ENCODE measurements around the gene CLDN3.
A peak's percentile ranks its signal among the peaks of the same experiment; 100 is the strongest.
"Not testable (repeated sequence)": the region's sequence is repeated elsewhere in the genome, so short reads cannot be mapped to it uniquely, and the experiment has no call there.

The CLDN3 gene, protein sequence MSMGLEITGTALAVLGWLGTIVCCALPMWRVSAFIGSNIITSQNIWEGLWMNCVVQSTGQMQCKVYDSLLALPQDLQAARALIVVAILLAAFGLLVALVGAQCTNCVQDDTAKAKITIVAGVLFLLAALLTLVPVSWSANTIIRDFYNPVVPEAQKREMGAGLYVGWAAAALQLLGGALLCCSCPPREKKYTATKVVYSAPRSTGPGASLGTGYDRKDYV

DNA sequence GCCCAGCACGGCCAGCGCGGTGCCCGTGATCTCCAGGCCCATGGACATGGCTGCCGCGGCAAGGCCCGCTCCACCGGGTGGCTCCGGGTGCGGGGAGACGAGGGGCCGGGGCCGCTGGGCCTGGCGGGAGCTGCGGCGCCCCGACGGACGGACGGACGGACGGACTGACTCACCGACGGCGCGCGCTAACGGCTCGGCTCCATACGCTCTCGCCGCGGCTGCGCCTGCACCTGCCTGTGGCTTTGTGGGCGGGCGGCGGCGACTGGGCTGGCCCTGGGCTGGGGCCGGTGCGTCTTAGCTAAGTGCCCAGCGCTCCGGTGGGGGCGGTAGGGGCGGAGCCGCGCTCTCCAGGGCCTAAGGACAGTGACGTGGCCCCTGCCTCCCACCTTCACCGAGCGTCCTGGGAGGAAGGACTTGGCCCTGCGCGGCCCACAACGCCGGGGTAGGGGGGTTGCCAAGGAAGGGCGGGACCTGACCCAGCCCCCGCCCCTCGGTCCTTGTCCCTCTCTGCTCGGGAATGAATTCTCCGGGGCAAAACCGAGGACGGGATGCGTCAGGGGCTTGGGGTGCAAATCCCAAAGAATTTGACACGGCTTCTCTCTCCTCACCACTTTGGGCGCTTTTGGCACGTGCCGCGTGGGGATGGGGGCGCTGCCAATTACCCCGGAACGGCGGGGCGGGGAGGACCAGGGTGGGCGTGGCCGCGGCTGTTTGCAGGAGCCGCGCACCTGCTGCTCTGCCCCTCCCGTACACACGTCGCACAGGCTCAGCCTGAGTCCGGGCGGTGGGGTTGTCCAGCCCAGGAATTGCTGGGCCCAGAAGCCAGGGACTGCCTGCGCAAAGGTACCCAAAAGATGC lies at the start of gene CLDN3:
Gene CLDN3 (minus strand): TSS at position 269 of the 858 bp plus-strand sequence. CDS start 221 bp downstream, at position 48.
- peak in 2 of 14 donors; percentile 12 to 78 for DNase-seq

- no peak for DNase-seq
Observed at GRCh38 chr7:73817121-73817520, 47.1 kb upstream of the CLDN3 start.

- DNase-seq: no peak
Observed at GRCh38 chr7:73815436-73815835, 45.4 kb upstream of the CLDN3 start.

GRCh38 chr7:73812996-73813395 lies 42.9 kb upstream of the CLDN3 start:
- DNase-seq: no peak

- DNase-seq: peak in 4 of 14 donors; percentile 3 to 15 (median 4)
Observed at GRCh38 chr7:73811760-73812168, 41.7 kb upstream of the CLDN3 start.

DNA sequence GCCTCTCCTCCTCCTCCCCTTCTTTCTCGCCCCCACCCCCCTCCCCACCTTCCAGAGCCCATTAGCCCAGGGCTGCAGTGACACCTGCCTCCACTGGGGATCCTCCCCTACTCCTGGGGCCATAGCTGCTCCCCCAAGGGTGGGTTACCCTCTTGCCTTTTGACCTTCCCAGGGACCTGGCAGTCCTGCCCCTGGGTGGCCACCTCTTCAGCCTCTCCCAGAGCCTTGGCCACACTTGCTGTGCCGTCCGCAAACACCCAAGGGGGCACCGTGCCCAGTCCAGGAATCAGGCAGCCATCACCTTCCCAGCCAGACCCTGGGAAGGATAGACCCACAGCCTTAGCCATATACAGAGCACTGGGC lies 40.9 kb upstream of the CLDN3 start:
- DNase-seq: no peak

DNA sequence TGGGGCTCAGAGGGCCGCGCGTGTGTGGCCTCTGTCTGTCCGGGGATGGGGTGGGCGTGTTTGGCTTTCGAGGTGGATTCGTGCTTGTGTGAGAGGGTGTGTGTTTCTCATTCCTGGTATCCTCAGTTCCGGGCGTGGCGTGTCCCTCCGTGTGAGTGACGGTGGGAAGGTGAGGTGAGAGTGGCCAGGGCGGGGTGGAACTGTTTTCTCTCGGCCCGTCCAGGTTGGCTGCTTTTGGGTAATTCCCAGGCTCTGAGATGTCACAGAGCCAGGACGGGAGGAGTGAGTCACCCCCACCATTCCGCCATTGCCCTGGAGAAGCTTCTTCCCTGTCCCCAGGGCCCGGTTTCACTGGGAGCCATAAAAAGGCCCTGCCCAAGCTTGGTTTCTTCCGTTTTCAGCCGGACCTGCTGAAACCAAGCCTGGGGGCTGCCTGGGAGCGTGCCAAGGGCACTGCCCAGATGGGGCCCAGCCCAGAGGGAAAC lies 39.4 kb upstream of the CLDN3 start:
- no peak for DNase-seq

- no peak for DNase-seq
Observed at GRCh38 chr7:73802459-73802858, 32.4 kb upstream of the CLDN3 start.

GRCh38 chr7:73801577-73801976 lies 31.5 kb upstream of the CLDN3 start:
- no peak for DNase-seq

DNA sequence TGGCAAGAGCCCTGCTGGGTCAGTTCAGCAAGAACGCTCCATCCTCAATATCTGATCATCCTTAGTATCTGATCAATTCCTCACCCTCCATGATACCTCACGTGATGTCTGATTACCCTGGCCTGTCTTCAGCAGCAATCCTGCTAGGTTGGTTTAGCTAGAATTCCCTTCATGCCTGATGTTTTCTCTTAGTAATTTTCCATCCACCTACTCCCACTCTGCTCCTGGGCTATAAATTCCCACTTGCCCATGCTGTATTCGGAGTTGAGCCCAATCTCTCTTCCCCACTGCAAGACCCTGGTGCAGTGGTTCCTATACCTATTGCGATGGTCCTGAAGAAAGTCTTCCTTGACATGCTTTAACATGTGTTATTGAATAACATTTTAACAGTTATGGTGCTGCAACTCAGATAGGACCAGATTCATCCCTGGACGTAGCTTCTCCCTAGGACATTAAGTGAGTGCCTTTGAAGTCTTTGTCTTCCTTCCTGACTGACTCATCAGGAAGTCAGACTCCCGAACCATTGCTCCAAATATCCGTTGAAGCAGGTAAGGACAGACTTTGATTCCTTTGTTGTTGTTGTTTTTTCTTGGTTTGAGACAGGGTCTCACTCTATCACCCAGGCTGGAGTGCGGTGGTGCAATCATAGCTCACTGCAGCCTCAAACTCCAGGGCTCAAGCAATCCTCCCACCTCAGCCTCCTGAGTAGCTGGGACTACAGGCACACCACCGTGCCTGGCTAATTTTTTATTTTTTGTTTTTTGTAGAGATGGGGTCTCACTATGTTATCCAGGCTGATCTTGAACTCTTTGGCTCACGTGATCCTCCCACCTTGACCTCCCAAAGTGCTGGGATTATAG lies 29.4 kb upstream of the CLDN3 start:
- no peak for DNase-seq

DNA sequence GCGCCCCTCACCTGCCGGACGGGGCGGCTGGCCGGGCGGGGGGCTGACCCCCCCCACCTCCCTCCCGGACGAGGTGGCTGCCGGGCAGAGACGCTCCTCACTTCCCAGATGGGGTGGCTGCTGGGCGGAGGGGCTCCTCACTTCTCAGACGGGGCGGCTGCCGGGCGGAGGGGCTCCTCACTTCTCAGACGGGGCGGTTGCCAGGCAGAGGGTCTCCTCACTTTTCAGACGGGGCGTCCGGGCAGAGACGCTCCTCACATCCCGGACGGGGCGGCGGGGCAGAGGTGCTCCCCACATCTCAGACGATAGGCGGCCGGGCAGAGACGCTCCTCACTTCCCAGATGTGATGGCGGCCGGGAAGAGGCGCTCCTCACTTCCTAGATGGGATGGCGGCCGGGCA lies 27.1 kb upstream of the CLDN3 start:
- DNase-seq: not testable (repeated sequence)

- not testable (repeated sequence) for DNase-seq
Observed at GRCh38 chr7:73796656-73797055, 26.6 kb upstream of the CLDN3 start.

- not testable (repeated sequence) for DNase-seq
Observed at GRCh38 chr7:73795188-73795587, 25.1 kb upstream of the CLDN3 start.

- DNase-seq: not testable (repeated sequence)
Observed at GRCh38 chr7:73791170-73791690, 21.2 kb upstream of the CLDN3 start.

DNA sequence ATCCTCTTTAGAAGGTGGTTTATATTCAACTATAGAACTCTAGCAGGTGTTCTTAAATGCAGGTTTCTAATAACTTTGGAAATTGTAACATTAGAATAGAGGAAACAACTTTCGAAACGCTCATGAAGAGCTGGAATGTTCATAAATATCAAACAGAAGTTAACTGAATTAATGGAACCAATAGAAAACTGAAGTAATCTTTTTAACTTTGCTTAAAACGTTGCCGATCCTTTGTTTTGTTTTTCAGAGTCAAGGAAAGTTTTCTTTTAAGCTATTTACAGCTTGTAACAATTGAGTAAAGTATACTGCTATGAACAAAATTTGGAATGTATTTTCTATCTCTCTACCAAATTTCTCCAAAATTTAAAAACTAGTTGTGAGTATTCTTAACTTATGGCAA lies 19.0 kb upstream of the CLDN3 start:
- DNase-seq: no peak

- not testable (repeated sequence) for DNase-seq
Observed at GRCh38 chr7:73787786-73788048, 17.6 kb upstream of the CLDN3 start.

DNA sequence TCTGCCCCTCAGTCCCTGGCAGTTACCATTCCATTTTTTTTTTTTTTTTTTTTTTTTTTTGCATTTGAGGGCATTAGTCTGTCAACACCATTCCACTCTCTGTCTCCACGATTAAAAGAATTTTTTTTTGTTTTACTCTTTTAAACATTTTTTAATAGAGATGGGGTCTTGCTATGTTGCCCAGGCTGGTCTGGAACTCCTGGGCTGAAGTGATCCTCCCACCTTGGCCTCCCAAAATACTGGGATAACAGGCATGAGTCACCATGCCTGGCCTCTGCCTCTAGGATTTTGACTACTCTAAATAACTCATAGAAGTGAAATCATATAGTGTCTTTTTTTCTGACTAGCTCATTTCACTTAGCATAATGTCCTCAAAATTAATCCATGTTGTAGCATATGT lies 16.5 kb upstream of the CLDN3 start:
- DNase-seq: no peak

- DNase-seq: no peak
Observed at GRCh38 chr7:73779517-73779916, 9.4 kb upstream of the CLDN3 start.

- no peak for DNase-seq
Observed at GRCh38 chr7:73778801-73779389, 8.8 kb upstream of the CLDN3 start.

- no peak for DNase-seq
Observed at GRCh38 chr7:73774923-73775322, 4.9 kb upstream of the CLDN3 start.

GRCh38 chr7:73773700-73774517 lies 3.8 kb upstream of the CLDN3 start:
- no peak for DNase-seq

Data from C1 segment of cervical spinal cord (tissue), 14 donors.